ENCODE measurements around the gene GALNTL6. TPM values are rescaled to one million over a fixed set of nuclear protein-coding genes. Genes with fewer than 3 reads are reported as not detected.
A peak's percentile ranks its signal among the peaks of the same experiment; 100 is the strongest.

The GALNTL6 gene
- total RNA-seq, 1 donor from 2014 or later, result 0.61 TPM

DNA sequence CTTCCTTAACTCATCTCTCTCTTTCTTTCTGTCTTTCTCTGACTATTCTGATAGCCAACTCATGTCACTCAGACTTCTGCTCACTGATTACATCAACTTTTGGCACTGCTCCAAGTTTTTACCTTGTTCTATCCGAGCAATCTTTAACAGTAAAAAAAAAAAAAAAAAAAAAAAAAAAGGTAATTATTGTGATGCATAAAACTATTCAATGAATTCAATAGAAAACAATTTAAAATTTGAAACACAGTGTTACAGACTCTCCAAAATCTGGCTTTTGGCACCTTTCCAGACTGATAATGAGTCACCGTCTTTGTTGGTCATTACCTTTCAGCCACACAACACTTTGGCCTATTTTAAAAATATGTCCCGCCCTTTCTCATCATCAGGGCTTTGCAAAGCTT, 229.5 kb downstream of the GALNTL6 start:
- Histone ChIP-seq H3K9me3 (ENCODE audit: insufficient read depth, low read depth, low read length) (no peaks in the 10 kb centered on the region), H3K79me2 (ENCODE audit: insufficient read depth, low read length) (no peaks in the 10 kb centered on the region), H3K27me3 (ENCODE audit: insufficient read depth, low read length) (no peaks in the 10 kb centered on the region), H3K27ac (ENCODE audit: low read depth, low read length) (no peak overlapping the region), H2AFZ (ENCODE audit: low read depth, low read length) (no peak overlapping the region), H3K4me3 (ENCODE audit: insufficient read depth, low read depth, low read length) (no peak overlapping the region), H4K20me1 (ENCODE audit: insufficient read depth, low read length) (no peaks in the 10 kb centered on the region), H3K4me1 (ENCODE audit: insufficient read depth, low read length) (no peaks in the 10 kb centered on the region), H3K36me3 (ENCODE audit: insufficient read depth, low read length) (no peaks in the 10 kb centered on the region), H3K9ac (ENCODE audit: low read length) (no peak overlapping the region), H3K4me2 (ENCODE audit: low read length) (no peak overlapping the region)
- FAIRE-seq (no peak), DNase-seq (ENCODE audit: low read depth) (peak; percentile 3)
- TF ChIP-seq, protein P1, sequence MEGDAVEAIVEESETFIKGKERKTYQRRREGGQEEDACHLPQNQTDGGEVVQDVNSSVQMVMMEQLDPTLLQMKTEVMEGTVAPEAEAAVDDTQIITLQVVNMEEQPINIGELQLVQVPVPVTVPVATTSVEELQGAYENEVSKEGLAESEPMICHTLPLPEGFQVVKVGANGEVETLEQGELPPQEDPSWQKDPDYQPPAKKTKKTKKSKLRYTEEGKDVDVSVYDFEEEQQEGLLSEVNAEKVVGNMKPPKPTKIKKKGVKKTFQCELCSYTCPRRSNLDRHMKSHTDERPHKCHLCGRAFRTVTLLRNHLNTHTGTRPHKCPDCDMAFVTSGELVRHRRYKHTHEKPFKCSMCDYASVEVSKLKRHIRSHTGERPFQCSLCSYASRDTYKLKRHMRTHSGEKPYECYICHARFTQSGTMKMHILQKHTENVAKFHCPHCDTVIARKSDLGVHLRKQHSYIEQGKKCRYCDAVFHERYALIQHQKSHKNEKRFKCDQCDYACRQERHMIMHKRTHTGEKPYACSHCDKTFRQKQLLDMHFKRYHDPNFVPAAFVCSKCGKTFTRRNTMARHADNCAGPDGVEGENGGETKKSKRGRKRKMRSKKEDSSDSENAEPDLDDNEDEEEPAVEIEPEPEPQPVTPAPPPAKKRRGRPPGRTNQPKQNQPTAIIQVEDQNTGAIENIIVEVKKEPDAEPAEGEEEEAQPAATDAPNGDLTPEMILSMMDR (IDR thresholded peaks at IDR 0.05; ENCODE audit: insufficient read depth, low read depth, low read length), result no peak
- TF ChIP-seq EZH2 (IDR thresholded peaks at IDR 0.05; ENCODE audit: insufficient read depth, low read length), result no peak
- Mint-ChIP-seq H3K4me1 (ENCODE audit: low read depth, unreplicated experiment) (peaks cover 8% of the 10 kb centered on the region), H3K36me3 (ENCODE audit: low read depth, unreplicated experiment) (no peaks in the 10 kb centered on the region), H3K27me3 (ENCODE audit: low read depth, unreplicated experiment) (no peaks in the 10 kb centered on the region), H3K27ac (ENCODE audit: unreplicated experiment) (no peak overlapping the region), H3K9me3 (ENCODE audit: unreplicated experiment) (no peaks in the 10 kb centered on the region), H3K4me3 (ENCODE audit: unreplicated experiment) (no peak overlapping the region)

DNA sequence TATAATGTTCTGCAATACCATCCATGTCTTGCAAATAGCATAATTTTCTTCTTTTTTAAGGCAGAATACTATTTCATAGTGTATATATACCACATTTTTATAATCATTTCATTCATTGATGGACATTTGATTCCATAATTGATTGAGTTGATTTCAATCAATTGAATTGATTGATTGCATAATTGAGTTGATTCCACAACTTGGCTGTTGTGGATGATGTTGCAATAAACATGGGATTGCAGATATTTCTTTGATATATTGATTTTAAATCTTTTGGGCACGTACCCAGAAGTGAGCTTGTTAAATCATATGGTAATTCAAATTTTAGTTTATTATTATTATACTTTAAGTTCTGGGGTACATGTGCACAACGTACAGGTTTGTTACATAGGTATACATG, 232.8 kb downstream of the GALNTL6 start:
- no peak for TF ChIP-seq EZH2 (IDR thresholded peaks at IDR 0.05; ENCODE audit: insufficient read depth, low read length)
- TF ChIP-seq, protein P1 (IDR thresholded peaks at IDR 0.05; ENCODE audit: insufficient read depth, low read depth, low read length), result no peak
- H3K79me2 ChIP-seq (ENCODE audit: insufficient read depth, low read length), result no peaks in the 10 kb centered on the region
- no peak for FAIRE-seq
- H3K4me1 ChIP-seq (ENCODE audit: insufficient read depth, low read length), result no peaks in the 10 kb centered on the region
- H4K20me1 ChIP-seq (ENCODE audit: insufficient read depth, low read length), result no peaks in the 10 kb centered on the region
- no peaks in the 10 kb centered on the region for H3K27me3 ChIP-seq (ENCODE audit: insufficient read depth, low read length)
- H3K36me3 ChIP-seq (ENCODE audit: insufficient read depth, low read length), result no peaks in the 10 kb centered on the region
- peaks cover 8% of the 10 kb centered on the region for H3K4me1 Mint-ChIP-seq (ENCODE audit: low read depth, unreplicated experiment)
- DNase-seq (ENCODE audit: low read depth), result no peak
- H3K27ac ChIP-seq (ENCODE audit: low read depth, low read length), result no peak overlapping the region
- no peaks in the 10 kb centered on the region for H3K9me3 Mint-ChIP-seq (ENCODE audit: unreplicated experiment)
- no peaks in the 10 kb centered on the region for H3K9me3 ChIP-seq (ENCODE audit: insufficient read depth, low read depth, low read length)
- H3K4me3 Mint-ChIP-seq (ENCODE audit: unreplicated experiment), result no peak overlapping the region
- no peak overlapping the region for H3K4me2 ChIP-seq (ENCODE audit: low read length)
- no peak overlapping the region for H2AFZ ChIP-seq (ENCODE audit: low read depth, low read length)
- no peak overlapping the region for H3K4me3 ChIP-seq (ENCODE audit: insufficient read depth, low read depth, low read length)
- no peak overlapping the region for H3K9ac ChIP-seq (ENCODE audit: low read length)
- no peaks in the 10 kb centered on the region for H3K36me3 Mint-ChIP-seq (ENCODE audit: low read depth, unreplicated experiment)
- H3K27me3 Mint-ChIP-seq (ENCODE audit: low read depth, unreplicated experiment), result no peaks in the 10 kb centered on the region
- no peak overlapping the region for H3K27ac Mint-ChIP-seq (ENCODE audit: unreplicated experiment)

DNA sequence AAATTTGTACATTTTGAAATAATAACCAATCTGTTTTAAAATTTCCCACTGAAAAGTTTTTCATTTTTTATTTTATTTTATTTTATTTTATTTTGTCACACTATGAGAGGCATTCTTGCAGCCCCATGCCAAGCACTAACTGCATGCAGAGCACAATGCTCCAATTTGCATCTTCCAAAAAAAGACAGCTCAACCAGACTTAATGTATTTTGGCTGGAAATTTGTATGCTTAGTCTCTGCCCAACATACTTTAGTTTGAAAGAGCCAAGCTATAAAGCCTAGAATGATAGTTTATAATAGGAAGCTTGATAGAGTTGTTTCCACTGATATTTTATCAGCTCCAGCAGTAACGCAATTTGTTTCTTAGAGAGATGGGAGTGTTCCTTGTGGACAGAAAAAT, 235.5 kb downstream of the GALNTL6 start:
- Histone ChIP-seq H3K4me2 (ENCODE audit: low read length) (no peak overlapping the region), H3K36me3 (ENCODE audit: insufficient read depth, low read length) (no peaks in the 10 kb centered on the region), H3K27ac (ENCODE audit: low read depth, low read length) (no peak overlapping the region), H3K79me2 (ENCODE audit: insufficient read depth, low read length) (no peaks in the 10 kb centered on the region), H2AFZ (ENCODE audit: low read depth, low read length) (no peak overlapping the region), H3K4me3 (ENCODE audit: insufficient read depth, low read depth, low read length) (no peak overlapping the region), H3K9ac (ENCODE audit: low read length) (no peak overlapping the region), H4K20me1 (ENCODE audit: insufficient read depth, low read length) (no peaks in the 10 kb centered on the region), H3K4me1 (ENCODE audit: insufficient read depth, low read length) (no peaks in the 10 kb centered on the region), H3K9me3 (ENCODE audit: insufficient read depth, low read depth, low read length) (no peaks in the 10 kb centered on the region), H3K27me3 (ENCODE audit: insufficient read depth, low read length) (no peaks in the 10 kb centered on the region)
- Mint-ChIP-seq H3K4me3 (ENCODE audit: unreplicated experiment) (no peak overlapping the region), H3K27ac (ENCODE audit: unreplicated experiment) (no peak overlapping the region), H3K36me3 (ENCODE audit: low read depth, unreplicated experiment) (no peaks in the 10 kb centered on the region), H3K9me3 (ENCODE audit: unreplicated experiment) (no peaks in the 10 kb centered on the region), H3K27me3 (ENCODE audit: low read depth, unreplicated experiment) (no peaks in the 10 kb centered on the region), H3K4me1 (ENCODE audit: low read depth, unreplicated experiment) (no peaks in the 10 kb centered on the region)
- TF ChIP-seq, protein P1 (IDR thresholded peaks at IDR 0.05; ENCODE audit: insufficient read depth, low read depth, low read length), result no peak
- TF ChIP-seq EZH2 (IDR thresholded peaks at IDR 0.05; ENCODE audit: insufficient read depth, low read length), result no peak
- FAIRE-seq (no peak), DNase-seq (ENCODE audit: low read depth) (no peak)
